ENCODE measurements around the gene USH1C.

The USH1C gene

DNA sequence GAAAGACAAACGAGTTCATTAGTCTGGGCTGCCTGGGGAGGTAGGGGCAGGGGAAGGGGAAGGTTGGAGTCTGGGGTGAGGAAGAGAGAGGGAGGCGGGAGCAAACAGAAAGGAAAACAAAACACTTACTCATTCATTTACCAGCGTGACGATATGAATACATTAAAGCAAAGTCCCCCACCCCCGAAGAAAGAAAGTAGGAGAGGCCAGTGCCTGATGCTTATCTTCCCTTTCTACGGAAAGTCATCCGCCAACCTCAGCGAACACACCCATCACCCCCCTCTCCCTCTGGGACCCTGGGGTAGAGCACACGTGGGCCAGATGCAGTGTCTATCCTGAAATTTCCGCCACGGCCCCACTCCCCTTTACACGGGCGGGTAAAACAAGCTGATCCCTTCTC is 81.3 kb downstream of the USH1C start:
- DNase-seq: no peak

DNA sequence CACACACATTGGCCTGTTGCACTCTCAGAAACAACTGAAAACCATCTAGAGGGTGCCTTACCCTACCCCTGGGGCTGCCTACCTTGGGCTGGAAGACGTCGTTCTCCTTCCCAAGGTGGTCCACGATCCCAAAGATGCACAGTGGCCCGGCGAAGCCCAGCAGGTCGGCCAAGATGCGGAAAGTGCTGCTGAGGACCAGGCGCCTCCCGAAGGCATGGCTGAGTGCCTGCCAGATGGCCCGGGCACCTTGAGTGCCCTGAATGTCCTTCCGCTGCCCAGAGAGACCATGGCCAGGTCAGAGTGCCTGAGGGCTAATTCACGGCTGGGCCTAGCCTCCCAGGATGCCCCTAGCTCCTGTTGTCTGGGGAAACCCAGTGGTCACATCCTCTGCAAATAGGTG is 83.8 kb downstream of the USH1C start:
- no peak for DNase-seq

DNA sequence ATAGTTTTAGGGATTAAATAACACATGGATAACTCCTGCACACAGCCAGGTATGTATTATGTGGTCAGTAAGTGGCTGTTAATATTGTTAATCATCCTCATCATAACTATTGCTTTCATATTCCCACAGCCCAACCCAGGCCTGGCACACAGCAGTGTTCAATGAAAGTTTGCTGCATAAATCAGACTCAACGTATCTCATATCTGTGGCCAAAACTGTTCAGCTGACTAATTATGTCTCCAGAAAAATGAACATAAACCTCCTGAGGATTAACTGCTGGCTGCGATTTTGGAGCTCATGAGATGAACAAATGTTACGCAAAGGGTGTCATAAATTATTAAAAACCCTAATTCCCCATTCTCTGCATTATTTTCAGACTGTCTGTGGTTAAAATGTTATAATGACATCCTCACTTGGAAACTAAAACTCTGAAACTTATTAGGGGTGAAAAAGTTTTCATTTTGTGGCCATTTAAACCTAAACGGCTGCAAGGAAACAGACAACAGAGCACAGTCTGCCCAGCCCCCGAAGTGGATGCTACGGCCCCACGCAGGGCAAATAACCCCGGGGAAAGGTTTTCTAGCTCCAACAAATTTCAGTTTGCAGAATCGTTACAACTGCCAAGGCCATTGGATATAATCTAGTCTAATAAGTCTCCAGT is 84.8 kb downstream of the USH1C start:
- no peak for DNase-seq

DNA sequence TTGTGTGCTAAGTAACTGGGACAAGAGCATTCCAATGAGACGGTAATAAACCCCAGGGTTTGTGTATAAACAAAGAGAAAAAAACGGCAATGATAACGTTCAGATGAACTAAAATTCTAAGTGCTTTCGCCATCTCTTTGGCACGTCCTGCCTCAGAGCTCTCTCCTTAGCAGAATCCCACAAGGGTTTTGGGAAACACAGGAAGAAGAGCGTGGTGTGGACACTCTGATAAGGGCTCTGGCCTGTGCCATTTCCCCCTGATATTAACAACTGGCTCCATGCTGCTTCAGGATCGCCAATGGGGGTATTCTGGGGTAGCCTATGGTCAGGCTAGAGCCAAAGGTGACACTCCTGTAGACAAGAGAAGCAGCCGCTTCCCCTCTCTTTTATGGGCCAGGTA is 85.9 kb downstream of the USH1C start:
- no peak for DNase-seq

DNA sequence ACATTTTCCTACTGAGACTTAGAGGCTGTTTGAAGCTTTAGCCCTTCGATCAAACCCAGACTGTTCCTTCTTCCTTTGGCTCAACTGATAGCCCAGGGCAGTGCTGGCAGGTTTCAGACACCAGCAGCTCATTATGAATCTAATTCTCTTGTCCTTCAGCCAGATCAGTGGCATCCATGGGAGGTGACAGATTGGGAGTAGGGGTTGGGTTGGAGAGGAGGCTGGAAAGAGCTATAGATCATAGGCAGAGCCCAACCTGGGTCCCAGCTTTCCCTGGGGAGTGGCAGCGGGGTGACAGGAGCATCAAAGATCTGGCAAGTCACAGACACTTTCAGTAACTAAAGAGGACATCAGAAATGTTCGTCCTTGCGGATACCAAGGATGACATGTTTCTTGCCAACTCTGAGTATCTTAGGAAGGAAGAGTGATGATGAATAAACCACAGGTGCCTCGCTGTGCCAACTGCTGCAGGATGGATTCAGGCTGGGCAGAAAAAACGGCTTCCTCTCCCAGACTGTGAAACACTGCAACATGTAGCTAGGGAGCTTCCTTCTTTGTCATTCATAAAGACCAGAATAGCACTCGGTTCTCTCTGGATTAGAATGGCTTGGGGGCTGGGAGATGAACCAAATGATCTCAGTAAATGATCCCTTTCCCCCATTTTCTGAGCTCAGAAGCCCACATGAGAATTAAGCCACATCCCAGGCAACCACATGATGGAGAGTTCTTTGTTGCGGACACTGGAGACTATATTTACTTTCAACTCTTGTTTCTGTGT is 86.6 kb downstream of the USH1C start:
- no peak for DNase-seq

DNA sequence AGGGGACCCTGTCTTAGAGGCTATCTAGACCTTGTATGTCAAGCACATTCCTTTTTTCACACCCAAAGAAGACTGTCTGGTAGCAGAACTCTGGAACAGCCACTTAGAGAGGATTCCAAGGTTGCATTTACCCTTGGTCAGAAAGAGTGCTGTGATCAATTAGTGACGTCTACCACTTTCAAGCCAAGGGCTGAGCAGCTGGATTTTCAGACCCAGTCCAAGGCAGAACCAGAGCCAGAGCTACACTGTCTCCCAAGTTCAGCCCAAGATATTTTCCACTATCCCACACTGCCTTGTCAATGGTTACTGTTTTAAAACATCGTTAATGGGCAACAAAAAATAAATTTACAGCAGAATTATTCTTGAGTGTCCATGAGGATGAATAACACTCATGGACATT is 91.5 kb downstream of the USH1C start:
- no peak for DNase-seq

DNA sequence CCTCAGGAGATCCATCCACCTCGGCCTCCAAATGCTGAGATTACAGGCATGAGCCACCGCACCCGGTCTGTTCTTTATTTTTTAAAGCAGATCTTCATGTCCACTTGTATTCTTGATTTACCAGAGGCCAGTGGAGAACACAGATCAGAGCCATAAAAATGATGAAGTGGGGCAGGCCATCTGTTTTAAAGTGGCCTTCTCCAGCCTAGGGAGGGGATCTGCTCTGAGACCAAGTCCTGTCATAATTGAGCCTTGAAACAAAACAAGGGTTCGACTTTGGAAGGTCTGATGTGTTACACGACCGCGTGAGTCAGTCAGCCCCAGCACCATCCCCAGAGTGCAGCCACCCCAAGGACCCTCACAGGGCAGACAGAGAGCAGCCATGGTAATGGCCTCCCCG is 95.1 kb downstream of the USH1C start:
- DNase-seq: no peak

DNA sequence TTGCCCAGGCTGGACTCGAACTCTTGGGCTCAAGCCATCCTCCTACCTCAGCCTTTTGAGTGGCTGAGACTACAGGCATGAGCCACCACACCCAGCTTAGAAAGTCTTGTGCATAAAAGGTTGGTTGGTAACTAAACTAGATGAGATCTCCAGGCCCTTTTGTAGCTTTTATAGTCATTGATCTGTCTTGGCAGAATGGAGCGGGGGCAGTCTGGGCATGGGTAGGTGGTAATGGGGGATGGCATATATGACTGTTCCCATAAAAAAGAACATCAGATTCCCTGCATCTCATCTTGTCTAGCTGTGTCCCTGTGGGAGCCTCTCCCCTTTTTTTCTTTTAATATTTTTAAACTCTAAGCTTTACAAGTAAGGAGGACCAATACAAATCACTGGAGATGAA is 97.7 kb downstream of the USH1C start:
- DNase-seq: no peak

DNA sequence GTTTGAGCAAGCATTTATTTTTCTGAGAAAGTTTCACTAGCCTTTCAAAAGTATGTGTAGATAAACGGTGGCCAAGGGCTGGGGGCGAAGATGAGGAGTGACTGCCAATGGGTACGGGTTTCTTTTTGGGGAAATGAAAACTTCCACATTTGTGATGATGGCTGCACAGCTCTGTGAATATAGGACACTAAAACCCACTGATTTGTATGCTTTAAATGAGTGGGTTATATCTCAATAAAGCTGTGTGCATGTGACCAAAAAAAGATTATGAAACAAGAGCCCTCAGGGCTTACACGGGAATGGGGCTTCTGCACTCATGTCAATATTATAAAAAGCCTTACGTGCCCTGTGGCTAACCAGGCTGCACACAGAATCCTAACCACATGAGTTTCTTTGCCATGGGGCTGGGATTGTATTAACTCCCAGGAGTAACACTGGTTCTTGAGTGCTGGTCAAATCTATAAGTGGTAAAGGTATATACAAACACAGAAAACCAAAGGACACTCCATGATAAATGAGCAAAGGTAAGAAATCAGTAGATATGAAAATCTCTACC is 98.9 kb downstream of the USH1C start:
- no peak for DNase-seq

DNA sequence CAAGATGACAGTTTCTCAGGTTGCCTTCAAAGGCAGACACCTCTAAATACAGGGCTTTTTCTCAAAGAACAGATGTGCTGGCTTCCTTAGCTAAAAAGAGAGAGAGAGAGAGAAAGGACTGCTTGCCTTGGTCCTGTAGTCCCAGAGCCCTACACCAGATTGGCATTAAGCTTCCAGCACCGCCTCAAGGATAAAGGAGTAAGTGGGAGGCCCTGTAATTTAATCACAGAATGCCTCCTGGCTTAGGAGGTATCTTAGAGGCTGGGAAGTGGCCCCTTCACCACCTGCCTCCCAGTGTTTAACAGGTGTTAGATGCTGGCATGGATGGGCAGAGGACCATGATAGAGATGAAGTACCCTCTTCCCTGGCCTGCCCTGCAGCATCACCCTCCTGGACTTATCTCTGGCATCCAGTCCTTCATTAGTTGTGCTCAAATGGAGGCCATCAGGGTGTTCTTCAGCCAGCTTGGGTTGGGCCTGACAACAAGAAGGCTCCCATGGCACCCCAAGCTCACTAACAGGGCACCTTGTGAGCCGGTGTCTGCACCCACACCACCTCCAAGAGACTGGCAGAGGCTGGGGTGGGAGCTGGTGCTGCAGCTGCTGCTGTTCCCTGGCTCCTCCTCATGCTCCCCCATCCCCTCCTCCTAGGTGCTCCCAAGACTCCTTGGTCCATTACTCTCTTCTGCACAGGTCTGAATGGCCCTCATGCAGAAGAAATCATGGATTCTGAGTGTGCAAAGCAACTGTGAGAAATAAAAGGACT is 100.1 kb downstream of the USH1C start:
- DNase-seq: no peak
